GM13976 (cell line): Measurements from ENCODE around the gene TBX2.

ENCODE experiments used
- DNase-seq: peaks from one replicate; pipeline ENCODE4 v3.0.0; 2012; ENCODE audit warnings: low spot score
- CTCF ChIP-seq: IDR thresholded peaks from 2 replicates; pipeline ENCODE4 v1.5.1; 2012; ENCODE audit warnings: borderline replicate concordance, mild to moderate bottlenecking; ENCODE audit not compliant: insufficient read depth; ENCODE audit errors: extremely low read depth, missing control alignments, control extremely low read depth
- in situ Hi-C: fragments of 300-500 bp; cut with MboI; formaldehyde crosslinking; loops from one replicate; pipeline ENCODE4 v1.12.0; 2022; ENCODE audit warnings: low sequenced_read_pairs, mixed read lengths, inconsistent platforms; ENCODE audit not compliant: unreplicated experiment

The TBX2 gene

GRCh38 chr17:61380217-61380835 is 19.3 kb upstream of the TBX2 start:
- no peak for TF ChIP-seq CTCF
- in situ Hi-C loops, result no loop called here

GRCh38 chr17:61380836-61381525 is 18.7 kb upstream of the TBX2 start:
- no peak for TF ChIP-seq CTCF
- in situ Hi-C loops, result no loop called here

More at GRCh38 chr17:61380217-61380835, 19.3 kb upstream of the TBX2 start:
- no peak for DNase-seq

DNA sequence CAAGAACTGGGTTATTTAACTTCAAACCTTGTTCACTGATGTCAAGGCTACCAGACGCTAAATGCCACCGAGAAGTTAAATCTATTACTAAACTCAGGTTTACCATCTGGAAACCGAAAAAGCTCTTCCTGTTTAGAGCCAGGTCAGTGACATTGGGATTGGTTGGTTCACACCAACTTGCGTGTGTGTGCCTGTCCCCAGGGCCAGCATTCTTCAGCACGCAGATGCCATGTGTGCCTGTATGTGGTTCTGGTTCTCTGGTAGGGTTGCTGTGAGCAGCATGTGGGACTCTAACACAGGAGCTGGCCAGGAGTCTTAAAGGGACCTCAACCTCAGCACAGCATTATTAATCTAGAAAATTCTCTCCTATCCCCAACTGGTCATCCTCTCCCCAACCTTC is 18.1 kb upstream of the TBX2 start:
- in situ Hi-C loops, result no loop called here
- no peak for DNase-seq

More at GRCh38 chr17:61380836-61381525, 18.7 kb upstream of the TBX2 start:
- no peak for DNase-seq

GRCh38 chr17:61382796-61383688 is 16.6 kb upstream of the TBX2 start:
- in situ Hi-C loops, result no loop called here
- no peak for TF ChIP-seq CTCF
- DNase-seq, result no peak

More for the DNA sequence above, 18.1 kb upstream of the TBX2 start:
- TF ChIP-seq CTCF, result no peak

- no peak for DNase-seq
- TF ChIP-seq CTCF, result no peak
- in situ Hi-C loops, result no loop called here
Observed at GRCh38 chr17:61383689-61384201, 15.9 kb upstream of the TBX2 start.

DNA sequence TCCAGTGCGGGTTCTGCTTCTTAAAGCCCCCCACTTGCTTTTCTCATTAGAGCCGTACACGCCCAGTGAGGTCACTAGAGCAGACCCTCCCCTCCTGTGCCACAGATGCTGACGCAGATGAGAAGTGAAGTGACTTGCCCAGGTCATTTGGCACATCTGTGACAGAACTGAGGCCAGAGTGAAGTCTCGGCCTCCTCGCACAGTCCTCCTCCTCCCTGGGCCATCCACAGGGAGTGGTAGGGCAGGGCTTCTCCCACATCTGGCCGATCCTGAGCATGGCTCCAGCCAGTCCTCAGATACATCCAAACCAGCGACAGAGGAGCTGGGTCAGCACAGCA is 15.3 kb upstream of the TBX2 start:
- no peak for TF ChIP-seq CTCF
- DNase-seq, result no peak
- in situ Hi-C loops, result no loop called here
